H9 (cell line): ENCODE measurements around the gene AJAP1. TPM values are rescaled to one million over a fixed set of nuclear protein-coding genes. Genes with fewer than 3 reads are reported as not detected.

Source experiments
- DNase-seq: peaks from one replicate; pipeline ENCODE4 v3.0.0-alpha.2; 2017
- H2AFZ ChIP-seq: one replicate; pipeline ENCODE4 v1.6.1; 2013; ENCODE audit warnings: mild to moderate bottlenecking, low read length, control low read depth, moderate library complexity
- H2AK5ac ChIP-seq: 2 replicates; pipeline ENCODE4 v1.6.1; 2013; ENCODE audit warnings: low read length, control low read depth, mixed read lengths; ENCODE audit not compliant: insufficient read length
- H2BK120ac ChIP-seq: one replicate; pipeline ENCODE4 v1.6.1; 2013; ENCODE audit warnings: low read depth, mild to moderate bottlenecking, low read length, control low read depth, inconsistent platforms; ENCODE audit not compliant: poor library complexity, severe bottlenecking
- H2BK12ac ChIP-seq: 2 replicates; pipeline ENCODE4 v1.6.1; 2013; ENCODE audit warnings: low read length, control low read depth, mixed read lengths, low read depth; ENCODE audit not compliant: insufficient read length
- H2BK15ac ChIP-seq: 2 replicates; pipeline ENCODE4 v1.6.1; 2013; ENCODE audit warnings: low read depth, low read length, control low read depth
- H2BK20ac ChIP-seq: one replicate; pipeline ENCODE4 v1.6.1; 2013; ENCODE audit warnings: low read depth, mild to moderate bottlenecking, low read length, control low read depth, inconsistent platforms; ENCODE audit not compliant: poor library complexity, severe bottlenecking
- H2BK5ac ChIP-seq: 2 replicates; pipeline ENCODE4 v1.6.1; 2013; ENCODE audit warnings: low read length, control low read depth, mixed read lengths; ENCODE audit not compliant: insufficient read length
- H3K14ac ChIP-seq: 2 replicates; pipeline ENCODE4 v1.6.1; 2013; ENCODE audit warnings: low read length, control low read depth; ENCODE audit not compliant: insufficient read depth
- H3K18ac ChIP-seq: 2 replicates; pipeline ENCODE4 v1.6.1; 2013; ENCODE audit warnings: low read depth, mild to moderate bottlenecking, mixed read lengths, low read length, control low read depth; ENCODE audit not compliant: insufficient read length
- H3K23ac ChIP-seq: 2 replicates; pipeline ENCODE4 v1.6.1; 2013; ENCODE audit warnings: low read length, control low read depth, mixed read lengths, low read depth; ENCODE audit not compliant: insufficient read length
- H3K23me2 ChIP-seq: 2 replicates; pipeline ENCODE4 v1.6.1; 2013; ENCODE audit warnings: low read depth, mild to moderate bottlenecking, mixed read lengths, low read length, control low read depth; ENCODE audit not compliant: insufficient read length, poor library complexity, severe bottlenecking
- H3K27ac ChIP-seq: 2 replicates; pipeline ENCODE4 v1.5.1; 2013; ENCODE audit warnings: low read length, control low read depth, mixed read lengths, low read depth; ENCODE audit not compliant: insufficient read length
- H3K27me3 ChIP-seq: 2 replicates; pipeline ENCODE4 v1.6.1; 2013; ENCODE audit warnings: low read length, control low read depth, inconsistent platforms; ENCODE audit not compliant: insufficient read depth
- H3K4ac ChIP-seq: 2 replicates; pipeline ENCODE4 v1.6.1; 2013; ENCODE audit warnings: low read depth, mild to moderate bottlenecking, control low read depth, inconsistent platforms, low read length, moderate library complexity
- H3K4me1 ChIP-seq: 2 replicates; pipeline ENCODE4 v1.6.1; 2013; ENCODE audit warnings: low read length, control low read depth, inconsistent platforms; ENCODE audit not compliant: insufficient read depth
- H3K4me2 ChIP-seq: 2 replicates; pipeline ENCODE4 v1.6.1; 2013; ENCODE audit warnings: low read length, control low read depth, mixed read lengths; ENCODE audit not compliant: insufficient read length, insufficient read depth
- H3K56ac ChIP-seq: 2 replicates; pipeline ENCODE4 v1.6.1; 2013; ENCODE audit warnings: low read depth, mild to moderate bottlenecking, mixed read lengths, low read length, control low read depth; ENCODE audit not compliant: insufficient read length
- H3K79me1 ChIP-seq: 2 replicates; pipeline ENCODE4 v1.6.1; 2013; ENCODE audit warnings: low read depth, mild to moderate bottlenecking, moderate library complexity, low read length, control low read depth, inconsistent platforms; ENCODE audit not compliant: insufficient read depth, poor library complexity, severe bottlenecking
- H3K79me2 ChIP-seq: 2 replicates; pipeline ENCODE4 v1.6.1; 2013; ENCODE audit warnings: low read length, control low read depth, inconsistent platforms; ENCODE audit not compliant: insufficient read depth
- H3K9ac ChIP-seq: 2 replicates; pipeline ENCODE4 v1.6.1; 2013; ENCODE audit warnings: low read length, control low read depth, mixed read lengths; ENCODE audit not compliant: insufficient read length; ENCODE audit errors: extremely low read depth
- H3K9me3 ChIP-seq: one replicate; pipeline ENCODE4 v1.6.1; 2013; ENCODE audit warnings: low read depth, low read length, inconsistent platforms; ENCODE audit not compliant: control insufficient read depth
- H3T11ph ChIP-seq: one replicate; pipeline ENCODE4 v1.6.1; 2013; ENCODE audit warnings: mild to moderate bottlenecking, low read length, control low read depth, inconsistent platforms
- H4K20me1 ChIP-seq: one replicate; pipeline ENCODE4 v1.6.1; 2013; ENCODE audit not compliant: control insufficient read depth, insufficient read length, insufficient read depth
- H4K5ac ChIP-seq: 2 replicates; pipeline ENCODE4 v1.6.1; 2013; ENCODE audit warnings: low read depth, mild to moderate bottlenecking, mixed read lengths, low read length, control low read depth; ENCODE audit not compliant: insufficient read length
- H4K8ac ChIP-seq: replicated peaks from 2 replicates; pipeline ENCODE4 v1.6.1; 2013; ENCODE audit warnings: low read length, control low read depth, mixed read lengths, low read depth; ENCODE audit not compliant: insufficient read length
- H4K91ac ChIP-seq: 2 replicates; pipeline ENCODE4 v1.6.1; 2013; ENCODE audit warnings: low read depth, mild to moderate bottlenecking, moderate library complexity, mixed read lengths, low read length, control low read depth; ENCODE audit not compliant: insufficient read length
- H3K27ac Mint-ChIP-seq, 3 experiments: 2 replicates in 2 of 3; 3 replicates in 1 of 3; pipeline ENCODE4 v1.8.0; 2020 to 2021; ENCODE audit warnings: mixed read lengths in 3 of 3, mild to moderate bottlenecking in 1 of 3, moderate library complexity in 1 of 3
- H3K27me3 Mint-ChIP-seq: 2 replicates; pipeline ENCODE4 v1.8.0; 2021; ENCODE audit warnings: low read depth, mild to moderate bottlenecking, moderate library complexity, mixed read lengths
- H3K36me3 Mint-ChIP-seq, 3 experiments: 2 replicates in 2 of 3; 3 replicates in 1 of 3; pipeline ENCODE4 v1.8.0; 2020 to 2021; ENCODE audit warnings: low read depth in 3 of 3, mixed read lengths in 3 of 3; ENCODE audit not compliant: insufficient read depth in 1 of 3
- H3K4me1 Mint-ChIP-seq, 2 experiments: 2 replicates each; pipeline ENCODE4 v1.8.0; 2020; ENCODE audit warnings: mixed read lengths in 2 of 2
- H3K4me3 Mint-ChIP-seq, 2 experiments: 2 replicates in 1 of 2; 3 replicates in 1 of 2; pipeline ENCODE4 v1.8.0; 2020 to 2021; ENCODE audit warnings: mild to moderate bottlenecking in 2 of 2, mixed read lengths in 2 of 2, moderate library complexity in 1 of 2
- H3K9me3 Mint-ChIP-seq, 2 experiments: 2 replicates in 1 of 2; 3 replicates in 1 of 2; pipeline ENCODE4 v1.8.0; 2020; ENCODE audit warnings: mild to moderate bottlenecking in 2 of 2, mixed read lengths in 2 of 2, moderate library complexity in 1 of 2
- CTCF ChIP-seq: fragments of 200-600 bp; sonication (generic); conservative IDR thresholded peaks from 3 replicates; pipeline ENCODE4 v1.8.0; 2021; ENCODE audit warnings: antibody characterized with exemption, mild to moderate bottlenecking
- WGBS: extraction: QIAGEN DNeasy Blood & Tissue Kit; methylation state at CpG from one replicate; pipeline ENCODE4 v1.1.7; 2013; ENCODE audit warnings: missing lambda C conversion rate, low lambda C conversion rate, mixed read lengths; ENCODE audit not compliant: insufficient read length; ENCODE audit errors: extremely low coverage; 5-methylcytosine and 5-hydroxymethylcytosine counted together
- total RNA-seq: library from RNA; stranded (reverse); gene quantifications from 2 replicates; pipeline ENCODE4 v1.2.1, GENCODE V29; 2021

Gene AJAP1
- total RNA-seq, 1 experiment from 2014 or later = 8.6 TPM

GRCh38 chr1:4624801-4625200, 29.6 kb upstream of the AJAP1 start:
- Histone ChIP-seq H4K91ac (no peak overlapping the region), H3K4me1 (no peaks in the 10 kb centered on the region), H3K4me2 (no peak overlapping the region), H3K18ac (no peak overlapping the region), H3K27ac (no peak overlapping the region), H3K14ac (no peak overlapping the region), H4K8ac (no peak overlapping the region), H2BK15ac (no peak overlapping the region), H4K5ac (no peak overlapping the region), H3K23ac (no peak overlapping the region), H3K23me2 (no peaks in the 10 kb centered on the region), H3K9ac (no peak overlapping the region), H3T11ph (no peak overlapping the region), H2BK12ac (no peak overlapping the region), H2BK20ac (no peak overlapping the region), H3K9me3 (no peaks in the 10 kb centered on the region), H2BK120ac (no peak overlapping the region), H4K20me1 (no peaks in the 10 kb centered on the region), H3K56ac (no peak overlapping the region), H2AFZ (no peak overlapping the region), H3K79me2 (no peaks in the 10 kb centered on the region), H2BK5ac (no peak overlapping the region), H3K27me3 (no peaks in the 10 kb centered on the region), H2AK5ac (no peak overlapping the region), H3K4ac (no peak overlapping the region), H3K79me1 (no peaks in the 10 kb centered on the region)
- Mint-ChIP-seq H3K4me1 (peaks cover 2% of the 10 kb centered on the region in 2 experiments; a peak in 1 of 4 replicates), H3K36me3 (no peaks in the 10 kb centered on the region), H3K4me3 (no peak overlapping the region), H3K27ac (peak overlapping the region in 1 of 3 experiments; percentile 35; a peak in 1 of 7 replicates), H3K27me3 (peaks cover 5% of the 10 kb centered on the region), H3K9me3 (no peaks in the 10 kb centered on the region)
- no CpG with 5 or more reads among the region's 9 CpGs for WGBS
- no peak for TF ChIP-seq CTCF
- DNase-seq = no peak
